ENCODE measurements around the gene TCOF1.
A peak's percentile ranks its signal among the peaks of the same experiment; 100 is the strongest.

TCOF1 gene

GRCh38 chr5:150428106-150428876, 70.8 kb downstream of the TCOF1 start:
- peak; percentile 65 for DNase-seq (ENCODE audit: low spot score)

GRCh38 chr5:150428978-150429377, 71.5 kb downstream of the TCOF1 start:
- DNase-seq (ENCODE audit: low spot score) = no peak

GRCh38 chr5:150429410-150429873, 71.9 kb downstream of the TCOF1 start:
- no peak for DNase-seq (ENCODE audit: low spot score)

- no peak for DNase-seq (ENCODE audit: low spot score)
These were observed 73.6 kb downstream of the TCOF1 start for GRCh38 chr5:150431048-150431447.

- no peak for DNase-seq (ENCODE audit: low spot score)
These were observed 74.1 kb downstream of the TCOF1 start for GRCh38 chr5:150431574-150431973.

- DNase-seq (ENCODE audit: low spot score) = no peak
These were observed 77.0 kb downstream of the TCOF1 start for GRCh38 chr5:150434464-150434863.

GRCh38 chr5:150436141-150436680, 78.7 kb downstream of the TCOF1 start:
- peak; percentile 86 for DNase-seq (ENCODE audit: low spot score)

GRCh38 chr5:150438873-150439546, 81.5 kb downstream of the TCOF1 start:
- DNase-seq (ENCODE audit: low spot score) = no peak

- no peak for DNase-seq (ENCODE audit: low spot score)
These were observed 83.7 kb downstream of the TCOF1 start for GRCh38 chr5:150440948-150441812.

- DNase-seq (ENCODE audit: low spot score) = no peak
These were observed 84.6 kb downstream of the TCOF1 start for GRCh38 chr5:150441813-150442698.

- no peak for DNase-seq (ENCODE audit: low spot score)
These were observed 85.2 kb downstream of the TCOF1 start for GRCh38 chr5:150442699-150443080.

- no peak for DNase-seq (ENCODE audit: low spot score)
These were observed 86.0 kb downstream of the TCOF1 start for GRCh38 chr5:150443242-150444075.

- no peak for DNase-seq (ENCODE audit: low spot score)
These were observed 87.3 kb downstream of the TCOF1 start for GRCh38 chr5:150444770-150445169.

GRCh38 chr5:150446088-150446487, 88.6 kb downstream of the TCOF1 start:
- no peak for DNase-seq (ENCODE audit: low spot score)

GRCh38 chr5:150446583-150446982, 89.1 kb downstream of the TCOF1 start:
- DNase-seq (ENCODE audit: low spot score) = no peak

GRCh38 chr5:150447188-150447587, 89.7 kb downstream of the TCOF1 start:
- no peak for DNase-seq (ENCODE audit: low spot score)

GRCh38 chr5:150448334-150448733, 90.8 kb downstream of the TCOF1 start:
- DNase-seq (ENCODE audit: low spot score) = no peak

GRCh38 chr5:150448952-150449516, 91.5 kb downstream of the TCOF1 start:
- DNase-seq (ENCODE audit: low spot score) = no peak

Measured in putamen (tissue), 1 donor.